ENCODE data around the gene C3orf33.

Gene C3orf33

DNA sequence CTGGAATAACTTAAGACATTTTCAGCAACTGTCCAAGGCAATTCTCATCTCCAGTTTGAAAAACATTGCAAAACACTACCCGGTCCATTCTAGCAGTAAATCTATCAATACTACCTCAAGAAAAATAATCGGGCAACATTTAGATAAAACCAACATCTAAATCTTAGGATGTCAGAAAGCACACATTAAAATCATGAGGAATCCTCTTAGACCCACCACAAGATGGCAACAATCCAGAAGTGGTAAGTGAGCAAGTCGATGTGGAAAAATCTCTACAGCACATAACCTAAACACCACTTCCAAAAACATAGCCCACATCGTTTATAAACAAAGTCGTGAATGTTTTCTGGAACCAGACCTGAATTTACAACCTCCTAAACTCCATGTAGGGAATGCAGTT is 66.9 kb downstream of the C3orf33 start:
- DNase-seq = no peak

DNA sequence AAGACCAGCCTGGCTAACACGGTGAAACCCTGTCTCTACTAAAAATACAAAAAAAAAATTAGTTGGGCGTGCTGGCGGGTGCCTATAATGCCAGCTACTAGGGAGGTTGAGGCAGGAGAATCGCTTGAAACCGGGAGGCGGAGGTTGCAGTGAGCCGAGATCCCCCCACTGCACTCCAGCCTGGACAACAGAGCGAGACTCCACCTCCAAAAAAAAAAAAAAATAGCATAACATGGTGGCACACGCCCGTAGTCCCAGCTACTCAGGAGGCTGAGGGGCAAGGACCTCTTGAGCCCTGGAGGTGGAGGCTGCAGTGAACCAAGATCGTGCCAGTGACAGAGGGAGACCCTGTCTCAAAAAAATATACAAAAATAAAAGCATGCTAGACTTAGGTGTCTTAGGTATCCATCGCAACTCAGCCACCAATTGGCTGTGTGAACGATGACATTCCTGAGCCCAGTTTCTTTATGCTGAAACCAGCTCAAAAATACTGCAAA is 67.5 kb downstream of the C3orf33 start:
- no peak for DNase-seq

DNA sequence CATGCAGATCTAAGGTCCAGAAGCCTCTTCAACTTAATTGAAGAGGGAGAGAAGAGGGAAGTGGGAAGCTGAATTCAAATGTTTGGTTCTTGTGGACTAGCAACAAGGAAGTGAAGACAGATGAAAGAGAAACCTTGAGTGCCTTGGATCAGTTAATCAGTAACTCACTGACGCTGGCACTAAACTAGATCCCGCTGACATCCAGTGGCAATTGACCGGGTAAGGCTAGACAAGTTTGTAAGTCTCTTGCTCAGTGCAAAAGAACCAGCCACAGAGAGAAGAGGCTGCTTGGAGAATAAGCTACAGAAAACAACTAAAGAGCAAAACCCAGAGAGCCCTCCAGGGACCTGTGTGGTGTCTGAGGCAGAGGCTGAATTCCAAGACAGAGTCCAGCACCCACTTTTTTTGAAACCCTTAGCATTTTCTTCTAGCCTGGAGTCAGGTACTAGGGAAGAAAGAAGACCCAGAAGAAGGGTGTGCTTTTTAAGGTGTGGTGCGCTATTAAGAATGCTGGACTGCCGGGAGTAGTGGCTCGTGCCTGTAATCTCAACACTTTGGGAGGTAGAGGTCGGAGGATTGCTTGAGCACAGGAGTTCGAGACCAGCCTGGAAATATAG is 68.1 kb downstream of the C3orf33 start:
- no peak for DNase-seq

DNA sequence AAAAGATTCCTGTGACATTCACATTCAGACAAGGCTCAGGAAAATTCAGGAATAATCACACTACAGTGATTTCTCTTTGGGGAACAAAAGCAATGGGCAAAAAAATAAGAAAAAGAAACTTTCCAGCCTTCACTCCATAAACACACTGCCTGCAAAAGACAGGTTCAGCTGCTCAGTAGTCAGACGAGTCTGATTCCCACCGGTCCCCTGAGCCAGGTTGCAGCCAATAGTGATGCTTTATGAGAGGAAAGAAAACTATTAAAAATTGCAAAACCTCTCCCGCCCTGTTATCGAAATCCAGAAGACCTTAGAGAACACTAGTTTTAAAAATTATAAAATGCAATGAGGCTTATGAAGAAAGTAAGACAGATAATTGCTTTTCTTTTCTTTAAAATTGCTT is 69.7 kb downstream of the C3orf33 start:
- no peak for DNase-seq

GRCh38 chr3:155730843-155731242 is 75.2 kb downstream of the C3orf33 start:
- DNase-seq = no peak

DNA sequence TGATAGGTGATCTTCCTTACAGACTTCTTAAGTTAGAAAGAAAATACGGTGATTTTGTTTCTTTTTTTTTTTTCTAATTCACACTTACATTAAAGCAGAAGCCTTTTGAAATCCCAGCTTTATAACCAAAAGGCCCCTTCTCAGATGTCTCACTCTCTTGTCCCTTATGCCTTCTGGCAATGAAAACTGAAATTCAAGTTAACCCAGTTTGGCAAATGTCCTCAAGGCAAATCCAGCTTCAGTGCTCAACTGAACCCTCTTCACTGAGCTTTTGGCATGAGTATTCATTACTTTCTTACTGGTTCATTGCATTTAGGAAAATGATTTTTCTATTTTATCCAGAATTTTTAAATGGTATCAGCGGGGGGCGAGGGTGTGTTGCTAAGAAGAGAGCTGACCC is 78.2 kb downstream of the C3orf33 start:
- no peak for DNase-seq

DNA sequence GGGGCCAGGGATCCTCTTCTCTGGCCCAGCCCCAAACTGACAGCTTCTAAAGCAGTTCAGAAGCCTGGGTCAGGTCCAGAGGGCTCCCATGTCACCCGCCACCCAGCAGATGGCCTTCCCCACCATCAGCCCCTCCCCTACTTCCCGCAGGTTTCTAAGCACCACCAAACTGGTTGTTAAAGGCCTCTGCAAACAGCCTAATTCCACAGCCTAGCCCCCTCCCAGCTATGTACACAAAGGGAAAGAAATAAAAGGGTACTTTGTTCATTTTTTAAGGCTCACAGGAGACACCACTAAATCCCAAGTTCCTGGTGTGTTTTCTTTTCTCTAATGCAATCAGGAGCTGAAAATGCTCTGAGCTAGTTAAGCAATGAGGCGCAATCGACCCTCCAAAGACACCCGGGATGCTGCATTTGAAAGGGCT is 91.8 kb downstream of the C3orf33 start:
- DNase-seq = no peak
